HepG2 (cell line): Measurements from ENCODE around the gene GRB2. TPM values are rescaled to one million over a fixed set of nuclear protein-coding genes. Genes with fewer than 3 reads are reported as not detected.

ENCODE experiments used
- CCDC6 ChIP-seq: sonication (generic); formaldehyde crosslinking; IDR thresholded peaks from 2 replicates; pipeline ENCODE4 v1.8.1; 2022; ENCODE audit warnings: mild to moderate bottlenecking, missing genetic modification reagents, moderate library complexity
- CENPT ChIP-seq: sonication (generic); formaldehyde crosslinking; IDR thresholded peaks from 2 replicates; pipeline ENCODE4 v1.8.0; 2022; ENCODE audit warnings: low read depth, mild to moderate bottlenecking, moderate library complexity, missing genetic modification reagents
- E2F1 ChIP-seq: sonication (generic); formaldehyde crosslinking; IDR thresholded peaks from 2 replicates; pipeline ENCODE4 v1.5.0; 2020; ENCODE audit warnings: missing genetic modification reagents
- ELK4 ChIP-seq: sonication (generic); formaldehyde crosslinking; IDR thresholded peaks from 2 replicates; pipeline ENCODE4 v1.9.0; 2021; ENCODE audit warnings: missing genetic modification reagents, borderline replicate concordance
- HMGXB3 ChIP-seq: sonication (generic); formaldehyde crosslinking; IDR thresholded peaks from 2 replicates; pipeline ENCODE4 v1.4.0; 2020; ENCODE audit warnings: missing genetic modification reagents, borderline replicate concordance
- NCOA1 ChIP-seq: sonication (generic); formaldehyde crosslinking; IDR thresholded peaks from 2 replicates; pipeline ENCODE4 v1.9.0; 2021; ENCODE audit warnings: missing genetic modification reagents
- NFE2L2 ChIP-seq: fragments of 150-350 bp; IDR thresholded peaks from 2 replicates; pipeline ENCODE4 v1.6.1; 2014; ENCODE audit warnings: low read length
- NFYC ChIP-seq: IDR thresholded peaks from 2 replicates; pipeline ENCODE4 v1.6.1; 2016; ENCODE audit warnings: missing genetic modification reagents, missing compliant biosample characterization
- RAD51 ChIP-seq: fragments of 450-650 bp; IDR thresholded peaks from 2 replicates; pipeline ENCODE4 v1.6.1; 2016; ENCODE audit warnings: borderline replicate concordance
- RBAK ChIP-seq: sonication (generic); formaldehyde crosslinking; IDR thresholded peaks from 2 replicates; pipeline ENCODE4 v1.5.1; 2020; ENCODE audit warnings: mild to moderate bottlenecking, missing genetic modification reagents
- U2AF1 ChIP-seq: fragments of 200-400 bp; formaldehyde crosslinking; optimal IDR thresholded peaks from 2 replicates; pipeline ENCODE3; 2017; ENCODE audit warnings: mild to moderate bottlenecking, low read depth, low read length
- XBP1 ChIP-seq: sonication (generic); formaldehyde crosslinking; IDR thresholded peaks from 2 replicates; pipeline ENCODE4 v1.5.0; 2020; ENCODE audit warnings: missing genetic modification reagents
- ZBTB25 ChIP-seq: IDR thresholded peaks from 2 replicates; pipeline ENCODE4 v1.6.1; 2018; ENCODE audit warnings: missing genetic modification reagents
- ZNF101 ChIP-seq: sonication (generic); formaldehyde crosslinking; IDR thresholded peaks from 2 replicates; pipeline ENCODE4 v1.4.0; 2020; ENCODE audit warnings: mild to moderate bottlenecking, low read depth, missing genetic modification reagents, borderline replicate concordance
- ZNF224 ChIP-seq: sonication (generic); formaldehyde crosslinking; IDR thresholded peaks from 2 replicates; pipeline ENCODE4 v1.5.0; 2020; ENCODE audit warnings: mild to moderate bottlenecking, missing genetic modification reagents
- ZNF234 ChIP-seq: sonication (generic); formaldehyde crosslinking; conservative IDR thresholded peaks from 2 replicates; pipeline ENCODE4 v1.5.1; 2020; ENCODE audit warnings: mild to moderate bottlenecking, missing genetic modification reagents
- ZNF256 ChIP-seq: sonication (generic); formaldehyde crosslinking; conservative IDR thresholded peaks from 2 replicates; pipeline ENCODE4 v1.4.0; 2020; ENCODE audit warnings: missing genetic modification reagents
- ZNF33B ChIP-seq: sonication (generic); formaldehyde crosslinking; IDR thresholded peaks from 2 replicates; pipeline ENCODE4 v1.5.1; 2020; ENCODE audit warnings: mild to moderate bottlenecking, missing genetic modification reagents
- ZNF446 ChIP-seq: sonication (generic); formaldehyde crosslinking; IDR thresholded peaks from 2 replicates; pipeline ENCODE4 v1.5.0; 2020; ENCODE audit warnings: mild to moderate bottlenecking, missing genetic modification reagents
- ZNF530 ChIP-seq: sonication (generic); formaldehyde crosslinking; IDR thresholded peaks from 2 replicates; pipeline ENCODE4 v1.5.0; 2020; ENCODE audit warnings: low read depth, mild to moderate bottlenecking, missing genetic modification reagents
- ZNF691 ChIP-seq: sonication (generic); formaldehyde crosslinking; IDR thresholded peaks from 2 replicates; pipeline ENCODE4 v1.4.0; 2020; ENCODE audit warnings: missing genetic modification reagents, low read depth, mild to moderate bottlenecking, borderline replicate concordance
- polyA plus RNA-seq, 8 experiments: library from polyadenylated mRNA; depleted of rRNA in 3 of 8; stranded (reverse) in 7 of 8; unstranded in 1 of 8; fragments of >200 nt; fragmentation: Illumina TruSeq in 4 of 8; extraction: Trizol in 4 of 8; gene quantifications; 2 replicates each; pipeline versions ENCODE4 v1.2.1 to v1.2.3, GENCODE V29; 2011 to 2016; ENCODE audit warnings: low read depth in 4 of 8, missing spikeins in 1 of 8, mixed read lengths in 1 of 8; ENCODE audit not compliant: insufficient read depth in 1 of 8
- total RNA-seq, 5 experiments: library from RNA; depleted of rRNA; stranded (reverse); fragments of >200 nt; fragmentation: Illumina TruSeq; extraction: Trizol; gene quantifications; 2 replicates each; pipeline ENCODE4 v1.2.3, GENCODE V29; 2016; ENCODE audit warnings: low read depth in 1 of 5

Gene GRB2
- total and polyA plus RNA-seq, 2 of the 13 experiments (the other 11 are each of a cell fraction or from before 2014, with no cell fraction given), result 84.6 to 92.3 TPM

- no peak for TF ChIP-seq ZNF101 (CRISPR knock-in tag)
- TF ChIP-seq RBAK (CRISPR knock-in tag), result no peak
- peak; percentile 78; the same call in 1 of the 2 replicates for TF ChIP-seq ZNF691 (CRISPR knock-in tag)
- no peak for TF ChIP-seq ZNF530
- no peak for TF ChIP-seq ZNF446
- no peak for TF ChIP-seq U2AF1
- no peak for TF ChIP-seq XBP1 (CRISPR knock-in tag)
- no peak for TF ChIP-seq NCOA1 (CRISPR knock-in tag)
- TF ChIP-seq NFYC (CRISPR knock-in tag), result peak; percentile 91
- no peak for TF ChIP-seq RAD51
- TF ChIP-seq ZNF234, result no peak
- TF ChIP-seq ZBTB25 (CRISPR knock-in tag), result peak; percentile 51; the same call in 1 of the 2 replicates
- no peak for TF ChIP-seq NFE2L2
- TF ChIP-seq ZNF33B (CRISPR knock-in tag), result no peak; the same call in 1 of the 2 replicates
- no peak for TF ChIP-seq CENPT (CRISPR knock-in tag)
- peak; percentile 52; the same call in 1 of the 2 replicates for TF ChIP-seq ZNF224 (CRISPR knock-in tag)
- no peak for TF ChIP-seq E2F1
- no peak for TF ChIP-seq ELK4
- TF ChIP-seq ZNF256 (CRISPR knock-in tag), result no peak
- 0 out of 2 replicates have a peak, but pooled peaks have one; percentile 56 for TF ChIP-seq HMGXB3 (CRISPR knock-in tag)
- 0 out of 2 replicates have a peak, but pooled peaks have one; percentile 36 for TF ChIP-seq CCDC6 (CRISPR knock-in tag)
Observed at GRCh38 chr17:75393523-75394331, 11.8 kb downstream of the GRB2 start (continued).
